Stimulated activated CD4-positive, alpha-beta T cell treated with anti-CD3 and anti-CD28 coated beads, Interleukin-15, amount 100 ng/mL, for 1 hour (primary cell): ENCODE data around the gene KIF3B.
A peak's percentile ranks its signal among the peaks of the same experiment; 100 is the strongest.
"Not testable (repeated sequence)": the region's sequence is repeated elsewhere in the genome, so short reads cannot be mapped to it uniquely, and the experiment has no call there.

Experiments
- DNase-seq, 2 donors: peaks; one replicate each; pipeline ENCODE4 v3.0.0-alpha.2; 2020; ENCODE audit warnings: low read depth in 1 of 2, low spot score in 1 of 2

Gene KIF3B

GRCh38 chr20:32327087-32327681 lies 49.7 kb downstream of the KIF3B start:
- no peak for DNase-seq

GRCh38 chr20:32329817-32330554 lies 52.5 kb downstream of the KIF3B start:
- DNase-seq = no peak

GRCh38 chr20:32330555-32330897 lies 53.1 kb downstream of the KIF3B start:
- DNase-seq = no peak

GRCh38 chr20:32332614-32333013 lies 55.2 kb downstream of the KIF3B start:
- DNase-seq = no peak

- no peak for DNase-seq
Observed at GRCh38 chr20:32333181-32333987, 55.9 kb downstream of the KIF3B start.

GRCh38 chr20:32333988-32334885 lies 56.8 kb downstream of the KIF3B start:
- peak; percentile 19 to 32 for DNase-seq

GRCh38 chr20:32336918-32337347 lies 59.5 kb downstream of the KIF3B start:
- DNase-seq = no peak

GRCh38 chr20:32337937-32338661 lies 60.6 kb downstream of the KIF3B start:
- DNase-seq = no peak

- DNase-seq = no peak
Observed at GRCh38 chr20:32338665-32339064, 61.2 kb downstream of the KIF3B start.

- no peak for DNase-seq
Observed at GRCh38 chr20:32339116-32339515, 61.7 kb downstream of the KIF3B start.

GRCh38 chr20:32341053-32341452 lies 63.6 kb downstream of the KIF3B start:
- DNase-seq = not testable (repeated sequence)

GRCh38 chr20:32343439-32343838 lies 66.0 kb downstream of the KIF3B start:
- DNase-seq = no peak

GRCh38 chr20:32344835-32345506 lies 67.5 kb downstream of the KIF3B start:
- DNase-seq = no peak

- no peak for DNase-seq
Observed at GRCh38 chr20:32348207-32348606, 70.8 kb downstream of the KIF3B start.

GRCh38 chr20:32350421-32350820 lies 73.0 kb downstream of the KIF3B start:
- DNase-seq = no peak

- DNase-seq = no peak
Observed at GRCh38 chr20:32352121-32352720, 74.8 kb downstream of the KIF3B start.

GRCh38 chr20:32353848-32354496 lies 76.5 kb downstream of the KIF3B start:
- DNase-seq = no peak

- DNase-seq = no peak
Observed at GRCh38 chr20:32354592-32355416, 77.4 kb downstream of the KIF3B start.
